Keratinocyte (primary cell): ENCODE data around the gene GPRIN1. TPM values are rescaled to one million over a fixed set of nuclear protein-coding genes. Genes with fewer than 3 reads are reported as not detected.

Source experiments
- DNase-seq: peaks from one replicate; pipeline ENCODE4 v3.0.0-alpha.2; 2011; ENCODE audit warnings: low read depth, missing footprints, low spot score
- FAIRE-seq: peaks from 2 replicates; lab custom pipeline; 2011; peaks lifted over from hg19 to GRCh38; lab: Jason Lieb, UNC
- H2AFZ ChIP-seq: 2 replicates; pipeline ENCODE4 v1.6.0; 2012; ENCODE audit warnings: low read length, control low read depth, inconsistent platforms; ENCODE audit not compliant: control insufficient read depth
- H3K27ac ChIP-seq: 2 replicates; pipeline ENCODE4 v1.5.1; 2011; ENCODE audit warnings: low read length; ENCODE audit not compliant: control insufficient read depth, insufficient read depth
- H3K27me3 ChIP-seq: 3 replicates; pipeline ENCODE4 v1.6.0; 2011; ENCODE audit warnings: low read length; ENCODE audit not compliant: control insufficient read depth, insufficient read depth; ENCODE audit errors: extremely low read depth
- H3K36me3 ChIP-seq, 2 experiments: 2 replicates in 1 of 2; 3 replicates in 1 of 2; pipeline ENCODE4 v1.5.1; 2011; ENCODE audit warnings: low read length in 2 of 2, mild to moderate bottlenecking in 1 of 2; ENCODE audit not compliant: control insufficient read depth in 2 of 2, insufficient read depth in 2 of 2; ENCODE audit errors: extremely low read depth in 1 of 2
- H3K4me1 ChIP-seq: 3 replicates; pipeline ENCODE4 v1.5.1; 2011; ENCODE audit warnings: low read length; ENCODE audit not compliant: control insufficient read depth, insufficient read depth; ENCODE audit errors: extremely low read depth
- H3K4me2 ChIP-seq: 3 replicates; pipeline ENCODE4 v1.6.0; 2011; ENCODE audit warnings: low read depth, low read length; ENCODE audit not compliant: control insufficient read depth, insufficient read depth; ENCODE audit errors: extremely low read depth
- H3K4me3 ChIP-seq, 3 experiments: fragments of 200-600 bp in 1 of 3; sonication (generic) in 1 of 3; 2 replicates in 2 of 3; 3 replicates in 1 of 3; pipeline ENCODE4 v1.5.1; 2011 to 2016; ENCODE audit warnings: low read length in 3 of 3, mild to moderate bottlenecking in 3 of 3, control low read depth in 2 of 3, inconsistent platforms in 1 of 3, low read depth in 1 of 3, mixed read lengths in 1 of 3, mixed run types in 1 of 3, moderate library complexity in 1 of 3; ENCODE audit not compliant: control insufficient read depth in 2 of 3, insufficient read depth in 2 of 3; ENCODE audit errors: extremely low read depth in 1 of 3
- H3K79me2 ChIP-seq: 2 replicates; pipeline ENCODE4 v1.6.0; 2012; ENCODE audit warnings: low read length; ENCODE audit not compliant: control insufficient read depth, insufficient read depth
- H3K9ac ChIP-seq: 3 replicates; pipeline ENCODE4 v1.6.0; 2011; ENCODE audit warnings: low read length; ENCODE audit not compliant: control insufficient read depth, insufficient read depth; ENCODE audit errors: extremely low read depth
- H3K9me1 ChIP-seq: 3 replicates; pipeline ENCODE4 v1.6.0; 2011; ENCODE audit warnings: low read length; ENCODE audit not compliant: control insufficient read depth, insufficient read depth; ENCODE audit errors: extremely low read depth
- H3K9me3 ChIP-seq: 2 replicates; pipeline ENCODE4 v1.5.1; 2012; ENCODE audit warnings: low read depth, low read length; ENCODE audit not compliant: control insufficient read depth
- H4K20me1 ChIP-seq: 3 replicates; pipeline ENCODE4 v1.6.0; 2011; ENCODE audit warnings: low read length; ENCODE audit not compliant: control insufficient read depth, insufficient read depth; ENCODE audit errors: extremely low read depth
- EZH2 ChIP-seq: IDR thresholded peaks from one replicate; pipeline ENCODE4 v1.6.1; 2012; ENCODE audit warnings: inconsistent platforms, mild to moderate bottlenecking, low read length, moderate library complexity
- dilution Hi-C: fragments of 300-500 bp; cut with MboI; formaldehyde crosslinking; loops from one replicate; pipeline ENCODE4 v1.7.0; 2020; ENCODE audit warnings: low sequenced_read_pairs; ENCODE audit not compliant: extremely low pct_ligation_motif_present
- polyA plus RNA-seq, 5 experiments: library from polyadenylated mRNA; depleted of rRNA in 3 of 5; stranded (reverse) in 3 of 5; stranded (forward) in 1 of 5; unstranded in 1 of 5; fragments of >200 nt; gene quantifications; 1 replicate in 1 of 5; 2 replicates in 3 of 5; 3 replicates in 1 of 5; pipeline versions ENCODE4 v1.2.1 to v1.2.3, GENCODE V29; 2011 to 2012; ENCODE audit warnings: missing spikeins in 2 of 5, low read depth in 1 of 5, low replicate concordance in 1 of 5
- TF ChIP-seq, protein P1 (sequence below), 3 experiments: IDR thresholded peaks in 1 of 3; conservative IDR thresholded peaks in 1 of 3; optimal IDR thresholded peaks in 1 of 3; 2 replicates in 2 of 3; 3 replicates in 1 of 3; pipeline versions ENCODE3 to v1.5.1; 2011; ENCODE audit warnings: low read length in 3 of 3, mild to moderate bottlenecking in 3 of 3, moderate library complexity in 2 of 3, control low read depth in 1 of 3, inconsistent platforms in 1 of 3; ENCODE audit not compliant: insufficient read depth in 2 of 3; ENCODE audit errors: extremely low read depth in 1 of 3

The GPRIN1 gene
- polyA plus RNA-seq, 1 donor (not counting 4 experiments of a cell fraction or from before 2014, with no cell fraction given): 4.0 TPM

DNA sequence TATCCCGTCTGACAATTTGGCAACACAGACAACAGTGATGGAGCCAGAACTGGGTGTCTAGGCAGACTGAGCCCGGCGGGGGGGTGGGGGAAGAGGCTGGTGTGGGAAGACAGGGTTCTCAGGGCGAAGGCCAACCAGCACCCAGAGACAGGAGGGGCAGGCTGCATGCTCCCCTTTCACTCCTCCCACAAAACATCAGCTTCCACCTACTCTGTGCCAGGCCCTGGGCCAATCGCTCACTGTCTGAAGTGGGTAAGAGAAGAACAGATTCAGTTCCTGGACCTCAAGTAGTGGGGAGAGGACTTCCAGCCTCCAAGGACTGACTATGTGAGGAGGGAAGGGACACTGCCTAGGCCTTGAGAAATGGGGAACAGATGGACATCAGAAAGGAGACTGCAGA lies 17.6 kb upstream of the GPRIN1 start:
- H3K36me3 ChIP-seq: no peaks in the 10 kb centered on the region
- dilution Hi-C loops: no loop called here
- no peak for FAIRE-seq

DNA sequence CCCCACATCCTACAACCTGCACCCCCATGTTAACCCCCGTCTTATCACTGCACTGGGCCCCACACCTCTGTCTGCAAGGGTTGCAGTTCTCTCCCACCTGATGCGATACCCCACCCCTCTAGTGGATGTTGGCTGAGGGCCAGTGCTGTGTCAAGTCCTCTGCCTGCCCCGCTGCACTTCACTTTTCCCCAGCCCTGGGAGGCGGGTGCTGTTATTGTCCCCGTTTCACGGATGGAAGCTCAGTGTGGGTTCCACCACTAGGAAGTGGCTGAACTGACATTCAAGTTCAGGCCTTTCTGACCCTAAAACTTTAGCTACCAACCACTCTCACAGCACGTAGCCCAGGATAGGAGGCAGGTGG lies 16.9 kb upstream of the GPRIN1 start:
- no peaks in the 10 kb centered on the region for H3K9me1 ChIP-seq
- H3K79me2 ChIP-seq: no peaks in the 10 kb centered on the region
- no peak overlapping the region for H3K4me3 ChIP-seq
- peak overlapping the region; percentile 43 for H3K4me2 ChIP-seq
- dilution Hi-C loops: no loop called here
- DNase-seq: no peak
- peaks cover 21% of the 10 kb centered on the region for H3K27me3 ChIP-seq
- H3K9ac ChIP-seq: no peak overlapping the region
- H3K27ac ChIP-seq: no peak overlapping the region
- H3K4me1 ChIP-seq: peaks cover 45% of the 10 kb centered on the region
- TF ChIP-seq, protein P1, sequence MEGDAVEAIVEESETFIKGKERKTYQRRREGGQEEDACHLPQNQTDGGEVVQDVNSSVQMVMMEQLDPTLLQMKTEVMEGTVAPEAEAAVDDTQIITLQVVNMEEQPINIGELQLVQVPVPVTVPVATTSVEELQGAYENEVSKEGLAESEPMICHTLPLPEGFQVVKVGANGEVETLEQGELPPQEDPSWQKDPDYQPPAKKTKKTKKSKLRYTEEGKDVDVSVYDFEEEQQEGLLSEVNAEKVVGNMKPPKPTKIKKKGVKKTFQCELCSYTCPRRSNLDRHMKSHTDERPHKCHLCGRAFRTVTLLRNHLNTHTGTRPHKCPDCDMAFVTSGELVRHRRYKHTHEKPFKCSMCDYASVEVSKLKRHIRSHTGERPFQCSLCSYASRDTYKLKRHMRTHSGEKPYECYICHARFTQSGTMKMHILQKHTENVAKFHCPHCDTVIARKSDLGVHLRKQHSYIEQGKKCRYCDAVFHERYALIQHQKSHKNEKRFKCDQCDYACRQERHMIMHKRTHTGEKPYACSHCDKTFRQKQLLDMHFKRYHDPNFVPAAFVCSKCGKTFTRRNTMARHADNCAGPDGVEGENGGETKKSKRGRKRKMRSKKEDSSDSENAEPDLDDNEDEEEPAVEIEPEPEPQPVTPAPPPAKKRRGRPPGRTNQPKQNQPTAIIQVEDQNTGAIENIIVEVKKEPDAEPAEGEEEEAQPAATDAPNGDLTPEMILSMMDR (optimal IDR thresholded peaks at IDR 0.05 in 1 of 3, IDR thresholded peaks at IDR 0.05 in 1 of 3, conservative IDR thresholded peaks at IDR 0.05 in 1 of 3; ENCODE audit: extremely low read depth in 1 of 3, insufficient read depth in 2 of 3, low read length in 3 of 3): no peak
- no peak for TF ChIP-seq EZH2
- no peak overlapping the region for H2AFZ ChIP-seq
- peaks cover 4% of the 10 kb centered on the region for H4K20me1 ChIP-seq
- FAIRE-seq: no peak
- H3K9me3 ChIP-seq: no peaks in the 10 kb centered on the region
- H3K36me3 ChIP-seq: no peaks in the 10 kb centered on the region

More for the DNA sequence above, 17.6 kb upstream of the GPRIN1 start:
- Histone ChIP-seq H3K27ac (no peak overlapping the region), H3K4me1 (peaks cover 45% of the 10 kb centered on the region), H2AFZ (no peak overlapping the region), H3K27me3 (peaks cover 24% of the 10 kb centered on the region), H3K9ac (no peak overlapping the region), H3K4me3 (no peak overlapping the region), H3K79me2 (no peaks in the 10 kb centered on the region), H3K9me1 (no peaks in the 10 kb centered on the region), H3K9me3 (no peaks in the 10 kb centered on the region), H4K20me1 (peaks cover 4% of the 10 kb centered on the region), H3K4me2 (no peak overlapping the region)
- no peak for DNase-seq
- TF ChIP-seq, protein P1 (optimal IDR thresholded peaks at IDR 0.05 in 1 of 3, IDR thresholded peaks at IDR 0.05 in 1 of 3, conservative IDR thresholded peaks at IDR 0.05 in 1 of 3; ENCODE audit: extremely low read depth in 1 of 3, insufficient read depth in 2 of 3, low read length in 3 of 3): no peak
- no peak for TF ChIP-seq EZH2
